HG02840 (cell line): ENCODE data around the gene TC2N.
"Not testable (repeated sequence)": the region's sequence is repeated elsewhere in the genome, so short reads cannot be mapped to it uniquely, and the experiment has no call there.

Experiments used
- ATAC-seq: cut with Tn5 transposase; IDR thresholded peaks from one replicate; pipeline ENCODE4 v1.9.1; 2021; ENCODE audit warnings: mild to moderate bottlenecking, moderate library complexity, moderate number of reproducible peaks; ENCODE audit not compliant: unreplicated experiment, low FRiP score

Gene TC2N

DNA sequence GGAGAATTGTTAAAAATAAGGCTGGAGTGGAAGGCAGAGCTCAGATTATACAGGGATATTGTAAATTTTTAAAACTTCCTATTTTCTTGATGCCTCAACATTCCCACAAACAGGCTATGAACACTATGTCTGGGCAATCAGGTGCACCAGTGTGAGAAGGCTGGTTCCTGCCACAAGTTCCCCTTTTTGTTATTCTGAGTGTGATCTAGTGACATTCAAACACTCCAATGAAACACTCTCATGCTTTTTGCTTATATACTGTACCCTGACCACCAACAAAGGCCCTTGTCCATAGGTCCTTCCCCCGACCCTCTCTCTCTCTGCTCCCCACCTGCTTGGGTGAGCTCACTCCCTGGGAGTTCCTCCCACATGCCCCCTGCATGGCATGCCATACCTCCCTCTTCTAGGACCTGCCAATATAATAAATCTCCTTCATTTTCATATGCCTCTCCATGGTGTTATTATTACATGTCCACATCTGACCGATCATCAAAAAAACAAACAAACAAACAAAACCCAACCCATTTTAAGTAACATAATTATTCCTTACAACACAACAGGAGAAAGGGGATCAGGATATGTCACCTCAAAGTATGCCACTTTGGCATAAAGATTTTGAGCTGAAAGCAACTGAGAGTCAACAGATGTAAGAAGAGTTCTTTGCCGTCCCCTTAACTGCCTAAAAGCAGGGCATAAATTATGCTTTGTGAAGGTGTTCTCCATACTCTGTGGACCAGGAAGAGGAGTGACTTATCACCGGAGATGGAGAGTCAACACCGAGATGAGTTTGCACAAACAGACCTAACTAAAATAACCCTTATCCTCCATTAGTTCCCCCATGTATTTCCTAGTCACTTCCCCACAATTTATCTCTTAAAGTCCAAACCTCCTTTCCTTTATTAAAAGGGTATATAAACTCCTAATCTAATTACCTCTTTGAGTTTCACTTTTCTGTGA, 92.9 kb downstream of the TC2N start:
- no peak for ATAC-seq

DNA sequence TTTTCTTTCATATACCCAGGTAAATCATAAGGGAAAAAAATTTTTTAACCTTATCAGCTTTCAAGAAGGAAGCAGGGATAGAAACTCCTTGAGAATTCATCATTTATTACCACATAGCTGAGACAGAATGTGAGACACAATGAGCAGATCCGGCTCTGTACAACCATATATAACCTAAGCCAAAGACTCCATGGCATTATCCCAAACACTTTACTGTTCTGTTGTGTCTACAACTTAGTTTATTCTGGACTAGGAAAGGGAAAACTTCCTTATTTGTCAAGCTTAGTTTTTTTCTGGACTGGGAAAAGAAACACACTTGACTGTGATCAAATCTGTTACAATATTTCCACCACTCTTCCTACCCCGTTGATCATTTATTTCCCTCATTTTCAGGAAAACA, 97.2 kb downstream of the TC2N start:
- no peak for ATAC-seq

DNA sequence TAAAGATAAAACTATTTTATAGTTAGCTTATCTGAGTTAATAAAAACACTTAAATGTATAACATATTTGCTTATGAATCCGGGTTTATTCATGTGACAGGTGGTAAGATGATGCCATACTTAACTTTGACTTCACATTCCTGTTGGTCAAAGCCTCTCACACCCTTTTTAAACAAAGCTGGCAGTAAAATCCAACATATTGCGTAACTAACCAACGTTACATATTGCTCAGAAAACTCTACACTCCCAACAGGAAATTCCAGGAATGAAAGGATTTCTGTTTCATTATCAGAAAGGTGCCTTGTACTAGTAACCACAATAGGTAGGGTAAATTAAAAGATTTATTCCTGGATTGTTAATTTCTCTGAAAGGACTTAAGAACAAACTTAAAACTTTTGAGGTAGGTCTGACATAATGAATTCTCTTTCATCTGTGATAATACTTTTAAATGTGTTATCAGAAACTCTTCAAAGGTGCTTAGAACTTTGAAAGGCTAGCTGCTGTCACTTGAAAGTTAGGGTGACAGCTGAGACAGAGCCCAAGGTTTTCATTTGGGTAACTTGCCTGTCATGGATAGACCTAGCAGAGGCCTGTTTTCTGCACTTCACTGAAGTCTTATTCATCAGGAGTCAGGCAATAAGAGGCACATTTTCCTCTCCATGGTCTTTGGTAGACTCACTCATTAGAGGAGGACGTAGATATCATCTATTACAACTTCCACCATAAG, 111.6 kb downstream of the TC2N start:
- no peak for ATAC-seq

DNA sequence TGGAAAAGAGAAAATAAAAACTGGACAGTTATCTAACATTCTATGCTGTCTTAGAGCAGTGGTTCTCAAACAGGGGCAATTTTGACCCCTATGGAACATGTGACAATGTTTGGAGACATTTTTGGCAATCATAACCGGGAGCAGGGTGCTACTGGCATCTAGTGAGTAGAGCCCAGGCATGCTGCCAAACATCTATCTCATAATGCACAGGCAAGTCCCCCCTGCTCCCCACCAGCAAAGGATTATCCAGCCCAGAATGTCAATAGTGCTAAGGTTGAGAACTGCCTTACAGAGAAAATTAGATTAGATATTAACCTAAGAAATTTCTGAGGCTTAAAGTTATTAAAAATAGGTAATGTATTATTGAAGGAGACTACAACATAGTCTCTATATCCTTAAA, 112.5 kb downstream of the TC2N start:
- no peak for ATAC-seq

DNA sequence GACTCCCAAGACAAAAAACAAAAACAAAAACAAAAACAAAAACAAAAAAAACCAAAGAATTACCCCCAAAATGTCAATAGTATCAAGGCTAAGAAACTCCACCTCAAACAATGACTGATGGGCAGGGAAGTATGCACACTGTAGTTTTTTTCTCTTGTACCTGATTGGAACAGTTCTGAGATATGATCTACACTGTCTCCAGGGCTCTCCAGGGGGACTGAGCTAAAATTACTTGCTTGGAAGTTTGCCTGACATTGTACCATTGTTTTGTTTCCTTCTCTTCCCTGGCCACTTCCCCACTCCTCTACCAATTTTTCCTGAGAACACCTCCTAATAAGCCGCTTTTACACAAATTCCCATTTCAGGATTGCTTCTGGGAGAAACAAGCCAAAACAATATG, 113.2 kb downstream of the TC2N start:
- ATAC-seq: no peak

DNA sequence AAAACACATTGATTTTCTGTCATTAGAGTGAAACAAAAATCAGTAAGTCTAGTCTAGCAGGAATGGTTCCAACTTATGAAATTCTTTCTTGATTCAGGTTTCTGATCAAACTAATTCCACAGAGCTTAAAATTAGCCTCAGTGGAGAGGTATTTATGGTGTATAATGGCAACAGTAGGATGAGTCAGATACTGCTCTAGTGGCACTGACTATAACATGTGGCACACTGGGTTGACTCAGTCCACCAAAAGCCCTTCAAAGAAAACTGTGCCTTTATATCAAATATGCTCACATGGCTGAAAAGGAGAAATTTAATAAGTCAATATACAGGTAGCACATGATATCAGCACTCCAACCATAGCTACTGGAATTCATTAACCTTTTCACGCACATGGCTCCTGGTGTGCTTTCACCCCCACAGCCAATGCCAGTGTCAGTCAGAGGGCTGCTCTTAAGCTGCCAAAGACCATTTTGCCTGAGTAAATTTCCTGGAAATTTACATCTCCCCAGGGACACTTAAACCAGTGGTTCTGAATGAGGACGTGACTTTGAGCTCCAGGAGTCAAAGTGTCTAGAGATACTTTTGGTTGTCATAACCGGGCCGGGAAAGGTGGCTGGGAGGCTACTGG, 113.7 kb downstream of the TC2N start:
- ATAC-seq: no peak

DNA sequence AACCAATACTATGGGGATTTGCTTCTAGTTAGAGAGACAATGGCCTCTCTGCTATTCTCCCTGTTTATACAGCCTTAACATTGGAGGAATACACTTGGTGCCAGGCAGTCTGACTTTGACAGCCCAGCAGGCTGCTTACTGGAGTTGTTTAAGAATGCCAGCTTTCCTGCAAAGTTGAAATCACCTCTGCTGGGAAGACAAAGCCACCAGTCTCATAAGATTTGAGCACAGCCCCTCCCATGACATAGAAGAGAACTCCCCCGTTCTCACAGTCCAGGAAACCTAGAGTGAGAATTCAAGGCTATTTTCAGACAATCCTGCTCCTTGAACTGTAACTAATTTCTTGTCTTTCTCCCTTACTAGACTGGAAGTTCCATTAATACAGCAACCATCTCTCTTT, 114.4 kb downstream of the TC2N start:
- ATAC-seq: no peak

DNA sequence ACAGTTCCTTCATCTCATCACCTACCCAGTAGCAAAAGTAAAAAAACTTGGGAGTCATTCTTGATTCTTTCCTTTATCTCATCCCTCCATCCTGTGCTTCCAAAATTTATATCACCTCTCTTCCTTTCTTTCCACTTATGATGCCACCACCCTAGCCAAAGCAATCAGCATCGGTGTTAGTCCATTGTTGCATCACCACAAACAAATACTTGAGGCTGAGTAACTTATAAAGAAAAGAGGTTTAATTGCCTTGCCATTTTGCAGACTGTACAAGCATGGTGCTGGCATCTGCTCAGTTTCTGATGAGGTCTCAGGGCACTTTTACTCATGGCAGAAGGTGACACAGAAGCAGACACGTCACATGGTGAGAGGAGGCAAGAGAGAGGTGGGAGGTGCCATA, 115.6 kb downstream of the TC2N start:
- no peak for ATAC-seq

DNA sequence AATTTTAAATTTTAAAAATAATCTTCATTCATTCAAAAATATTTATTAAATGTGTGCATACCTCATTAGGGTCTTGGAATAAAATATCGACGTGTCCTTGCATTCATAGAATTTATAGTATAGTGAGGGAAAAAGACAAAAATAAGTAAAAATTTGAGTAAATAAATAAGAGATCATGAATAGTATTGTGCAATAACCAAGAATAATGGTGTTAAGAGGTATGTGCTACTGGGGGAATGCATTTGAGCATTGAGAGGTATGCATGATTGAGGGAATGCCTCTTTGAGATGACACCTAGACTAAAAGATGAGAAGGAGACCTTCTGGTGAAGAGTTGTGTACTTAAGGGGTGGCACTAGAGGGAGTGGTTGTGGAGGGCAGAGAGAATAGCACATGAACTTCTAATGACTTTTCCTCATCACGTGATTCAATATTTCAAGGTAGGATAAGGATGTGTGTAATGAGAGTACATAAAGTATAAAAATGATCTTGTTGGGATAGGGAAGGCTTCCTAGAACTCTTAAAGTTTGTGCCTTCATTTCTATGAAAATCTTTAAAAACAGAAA, 116.6 kb downstream of the TC2N start:
- no peak for ATAC-seq

DNA sequence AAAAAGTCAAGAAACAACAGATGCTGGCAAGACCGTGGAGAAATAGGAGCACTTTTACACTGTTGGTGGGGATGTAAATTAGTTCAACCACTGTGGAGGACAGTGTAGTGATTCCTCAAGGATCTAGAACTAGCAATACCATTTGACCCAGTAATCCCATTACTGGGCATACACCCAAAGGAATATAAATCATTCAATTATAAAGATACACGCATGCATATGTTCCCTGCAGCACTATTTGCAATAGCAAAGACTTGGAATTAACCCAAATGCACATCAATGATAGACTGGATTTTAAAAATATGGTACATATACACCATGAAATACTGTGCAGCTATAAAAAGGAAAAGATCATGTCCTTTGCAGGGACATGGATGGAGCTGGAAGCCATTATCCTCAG, 117.5 kb downstream of the TC2N start:
- ATAC-seq: no peak

DNA sequence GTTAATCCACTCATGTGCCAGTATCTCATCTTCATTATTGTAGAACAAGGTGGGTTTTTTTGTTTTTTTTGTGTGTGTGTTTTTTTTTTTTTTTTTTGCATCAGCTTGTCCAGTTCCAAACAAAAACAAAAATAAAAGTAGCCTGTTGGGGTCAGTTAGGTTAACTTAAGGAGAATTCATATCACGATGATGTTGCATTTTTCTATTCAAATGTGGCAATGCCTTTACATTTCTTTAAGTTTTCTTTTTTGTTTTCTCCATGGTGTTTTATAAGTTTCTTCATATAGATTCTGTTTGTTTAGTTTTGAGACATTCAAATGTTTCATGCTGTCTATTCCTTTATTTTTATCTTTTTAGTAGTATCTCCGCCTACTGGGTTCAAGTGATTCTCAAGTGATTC, 119.3 kb downstream of the TC2N start:
- no peak for ATAC-seq

DNA sequence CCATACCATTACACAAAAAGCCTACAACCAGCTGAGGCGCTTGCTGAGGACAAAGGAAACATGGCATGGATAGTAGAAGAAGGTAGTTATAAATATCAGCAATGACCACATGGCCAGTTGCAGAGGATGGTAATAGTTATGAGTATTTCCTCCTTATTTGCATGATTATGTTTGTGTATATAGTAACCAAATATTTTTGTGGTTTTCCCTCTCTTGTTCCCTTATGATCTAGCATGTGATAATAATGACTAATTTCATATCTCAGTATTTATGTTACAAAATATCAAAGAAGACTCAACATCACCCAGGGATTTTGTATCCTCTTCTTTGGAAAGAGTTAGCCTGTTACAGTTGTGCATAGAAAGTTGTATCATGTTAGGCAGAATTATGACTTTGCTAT, 122.0 kb downstream of the TC2N start:
- no peak for ATAC-seq

DNA sequence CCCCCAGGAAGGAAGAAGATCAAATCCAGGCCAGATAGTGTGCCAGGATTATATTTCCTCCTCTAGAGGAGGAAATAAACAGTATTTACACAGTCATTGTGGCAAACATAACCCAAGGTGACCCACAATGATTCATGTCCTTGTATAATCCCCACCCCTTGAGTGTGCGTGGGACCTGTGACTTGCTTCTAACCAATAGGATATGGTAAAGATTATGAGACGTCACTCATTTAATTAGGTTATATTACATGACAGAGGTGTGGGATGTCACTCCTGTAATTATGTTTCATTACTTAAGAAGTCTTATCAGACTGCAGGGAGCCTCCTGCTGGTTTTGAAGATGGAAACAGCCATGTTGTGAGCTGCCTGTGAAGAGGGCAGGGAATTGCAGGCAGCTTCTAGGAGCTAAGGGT, 123.3 kb downstream of the TC2N start:
- ATAC-seq: no peak

DNA sequence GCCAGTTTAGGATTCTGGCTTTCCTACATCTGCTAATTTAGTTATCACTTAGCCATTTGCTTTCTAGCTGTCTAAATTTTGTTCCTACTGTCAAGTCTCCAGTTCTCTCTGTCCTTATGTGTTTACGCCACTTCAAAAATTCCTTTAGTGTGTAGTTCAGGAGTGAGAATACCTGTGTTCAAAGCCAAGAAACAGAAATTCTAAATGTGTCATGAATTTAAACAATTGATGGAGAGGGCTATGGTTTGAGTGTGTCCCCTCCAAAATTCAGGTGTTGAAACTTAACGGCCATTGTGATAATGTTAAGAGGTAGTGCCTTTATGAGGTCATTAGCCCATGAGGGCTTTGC, 124.1 kb downstream of the TC2N start:
- no peak for ATAC-seq

DNA sequence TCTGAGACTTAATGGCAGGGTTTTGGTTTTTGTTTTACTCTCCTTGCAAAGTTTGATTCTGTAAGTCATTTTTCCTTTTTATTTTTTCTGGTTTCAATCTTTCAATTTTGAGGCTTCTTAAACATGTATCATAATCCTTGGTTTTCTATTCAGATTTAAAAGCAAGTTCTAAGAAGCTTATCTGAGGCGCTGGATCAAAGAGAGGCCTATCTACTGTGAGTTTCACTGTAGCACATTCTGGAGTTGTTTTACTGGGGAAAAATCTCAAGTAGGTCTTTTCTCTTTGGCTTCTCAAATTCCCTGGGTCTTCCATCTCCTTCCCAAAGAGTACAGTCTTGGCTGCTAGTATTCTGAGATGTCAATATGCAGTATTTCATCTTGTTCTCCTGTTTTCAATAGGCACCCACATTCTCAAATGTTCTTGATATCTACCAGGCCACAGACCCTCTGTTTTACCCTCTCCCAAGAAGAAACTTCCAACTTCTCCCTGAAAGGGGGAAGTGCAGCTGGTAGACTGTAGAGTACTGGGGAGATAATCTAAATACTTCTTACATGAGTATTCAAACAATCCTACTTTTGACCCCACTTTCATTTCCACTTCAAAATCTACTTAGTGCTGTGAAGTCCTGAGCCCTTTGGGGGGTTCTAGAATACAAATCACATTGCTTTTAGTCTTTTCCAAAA, 124.6 kb downstream of the TC2N start:
- ATAC-seq: no peak

DNA sequence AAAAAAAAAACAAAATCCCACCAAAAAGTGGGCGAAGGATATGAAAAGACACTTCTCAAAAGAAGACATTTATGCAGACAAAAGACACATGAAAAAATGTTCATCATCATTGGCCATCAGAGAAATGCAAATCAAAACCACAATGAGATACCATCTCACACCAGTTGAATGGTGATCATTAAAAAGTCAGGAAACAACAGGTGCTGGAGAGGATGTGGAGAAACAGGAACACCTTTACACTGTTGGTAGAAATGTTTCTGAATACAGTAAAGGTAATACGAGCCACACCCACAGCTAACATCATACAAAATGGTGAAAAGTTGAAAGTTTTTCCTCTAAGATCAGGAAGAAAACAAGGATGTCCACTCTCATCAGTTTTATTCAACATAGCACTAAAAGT, 127.5 kb downstream of the TC2N start:
- ATAC-seq: not testable (repeated sequence)

DNA sequence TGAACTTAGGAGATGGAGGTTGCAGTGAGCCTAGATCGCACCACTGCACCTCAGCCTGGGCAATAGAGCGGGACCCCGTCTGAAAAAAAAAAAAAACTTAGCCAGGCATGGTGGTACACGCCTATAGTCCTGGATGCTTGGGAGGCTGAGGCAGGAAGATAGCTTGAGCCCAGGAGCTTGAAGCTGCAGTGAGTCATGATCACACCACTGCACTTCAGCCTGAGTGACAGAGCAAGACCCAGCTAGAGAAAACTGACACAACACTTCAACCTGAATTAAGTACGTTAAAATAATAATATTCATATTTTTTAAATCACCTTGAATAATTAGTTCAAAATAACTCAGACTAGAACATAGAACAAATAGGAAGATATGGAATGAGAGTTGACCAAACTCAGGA, 129.7 kb downstream of the TC2N start:
- no peak for ATAC-seq

DNA sequence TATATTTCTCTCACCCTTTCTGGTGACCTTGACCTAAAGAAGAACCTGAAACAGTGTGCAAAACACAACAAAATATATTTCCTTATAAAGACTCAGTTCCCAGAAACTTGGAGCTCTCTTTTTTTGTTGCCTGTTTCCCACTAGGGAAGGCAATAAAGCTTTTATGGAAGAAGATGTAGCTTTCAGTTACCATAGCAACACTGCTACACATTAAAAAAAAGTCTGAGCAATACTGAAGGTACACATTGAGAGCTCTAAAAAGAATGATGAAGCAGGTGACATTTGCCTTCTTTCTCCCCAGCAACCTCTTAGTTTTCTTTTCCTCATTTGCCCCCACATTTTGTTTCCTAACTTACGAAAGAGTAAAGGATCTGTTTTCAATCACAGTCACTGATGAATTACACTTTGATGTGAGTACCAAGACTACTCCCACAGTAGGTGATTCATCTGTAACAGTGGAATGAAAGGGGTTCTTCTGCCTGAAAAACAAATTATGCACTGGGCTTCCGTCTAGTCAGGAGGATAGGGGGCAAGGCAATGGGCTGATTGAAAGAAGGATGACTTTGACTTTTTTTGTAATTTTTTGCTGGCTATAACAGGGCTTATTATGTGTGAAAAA, 134.4 kb downstream of the TC2N start:
- no peak for ATAC-seq

DNA sequence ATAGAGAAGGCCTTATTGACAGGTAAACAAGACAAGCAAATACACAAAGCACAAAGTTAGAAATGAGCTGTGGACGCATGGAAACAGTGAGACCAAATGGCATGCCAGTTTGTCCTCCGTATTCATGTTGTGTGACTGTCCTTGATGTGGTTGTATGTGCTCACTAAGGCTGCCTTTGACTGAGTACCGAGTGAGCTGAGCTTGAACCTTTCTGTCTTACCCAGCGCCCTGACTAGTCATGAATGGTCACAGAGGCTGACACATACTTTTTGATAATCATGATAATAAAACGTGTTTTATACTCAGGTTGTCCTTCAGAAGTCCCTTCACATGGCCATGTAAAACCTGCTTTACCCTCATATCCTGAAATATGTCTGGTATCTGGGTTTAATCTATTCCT, 134.9 kb downstream of the TC2N start:
- ATAC-seq: no peak

DNA sequence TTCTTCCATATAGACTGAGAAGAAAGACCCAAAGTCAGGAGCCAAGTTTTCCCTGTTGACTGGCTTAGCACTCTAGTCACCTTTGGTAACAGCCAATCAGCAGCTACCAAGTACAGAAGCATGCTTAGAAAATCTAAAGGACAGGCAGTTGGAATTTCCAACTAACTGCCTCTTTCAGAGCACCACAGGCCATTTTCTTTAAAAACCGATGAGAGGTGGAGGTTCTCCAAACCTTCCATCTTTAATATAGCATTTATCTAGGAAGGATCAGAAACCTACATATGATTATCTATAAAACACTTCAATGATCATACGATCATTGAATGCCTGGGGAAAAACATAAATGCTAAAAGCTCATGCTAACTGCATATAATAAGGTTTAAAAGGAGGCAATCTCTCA, 135.3 kb downstream of the TC2N start, which contains the start of gene CATSPERB:
TSS of gene CATSPERB (minus strand) at position 101 of the 400 bp plus-strand sequence. CDS start 2,607 bp downstream, outside the sequence.
- no peak for ATAC-seq
